Loucy (cell line): Measurements from ENCODE around the gene GPR139.

Experiments
- H2AFZ ChIP-seq: fragments of 200-600 bp; sonication (generic); 2 replicates; pipeline ENCODE4 v1.6.0; 2016; ENCODE audit warnings: antibody characterized with exemption, mild to moderate bottlenecking, low read length, moderate library complexity
- H3F3A ChIP-seq: fragments of 200-600 bp; 2 replicates; pipeline ENCODE4 v1.6.0; 2016; ENCODE audit warnings: antibody characterized with exemption, low read depth, mild to moderate bottlenecking
- H3K27me3 ChIP-seq: fragments of 200-600 bp; sonication (generic); 2 replicates; pipeline ENCODE4 v1.6.1; 2014; ENCODE audit warnings: low read length, mild to moderate bottlenecking; ENCODE audit not compliant: insufficient read depth, poor library complexity, severe bottlenecking
- H3K36me3 ChIP-seq: fragments of 200-600 bp; sonication (generic); 2 replicates; pipeline ENCODE4 v1.6.1; 2016; ENCODE audit warnings: low read length; ENCODE audit not compliant: insufficient read depth
- H3K4me1 ChIP-seq: fragments of 200-600 bp; sonication (generic); 2 replicates; pipeline ENCODE4 v1.5.1; 2014; ENCODE audit warnings: low read length, mild to moderate bottlenecking; ENCODE audit not compliant: insufficient read depth, poor library complexity, severe bottlenecking
- H3K4me2 ChIP-seq: fragments of 200-600 bp; sonication (generic); 2 replicates; pipeline ENCODE4 v1.6.0; 2014; ENCODE audit warnings: antibody characterized with exemption, low read length, low read depth, mild to moderate bottlenecking; ENCODE audit not compliant: poor library complexity, severe bottlenecking
- H3K4me3 ChIP-seq: fragments of 200-600 bp; sonication (generic); 2 replicates; pipeline ENCODE4 v1.5.1; 2014; ENCODE audit warnings: low read length, mild to moderate bottlenecking, mixed read lengths; ENCODE audit not compliant: poor library complexity, severe bottlenecking
- H3K79me2 ChIP-seq: fragments of 200-600 bp; sonication (generic); 2 replicates; pipeline ENCODE4 v1.6.1; 2014; ENCODE audit warnings: low read length; ENCODE audit not compliant: insufficient read depth
- H3K9ac ChIP-seq: fragments of 200-600 bp; sonication (generic); 2 replicates; pipeline ENCODE4 v1.6.0; 2014; ENCODE audit warnings: mild to moderate bottlenecking, low read depth, low read length, moderate library complexity; ENCODE audit not compliant: poor library complexity, severe bottlenecking
- H3K9me2 ChIP-seq: fragments of 200-600 bp; sonication (generic); replicated peaks from 2 replicates; pipeline ENCODE4 v1.6.1; 2016; ENCODE audit warnings: low read depth, low read length, mixed read lengths
- H3K9me3 ChIP-seq: fragments of 200-600 bp; sonication (generic); 2 replicates; pipeline ENCODE4 v1.6.1; 2014; ENCODE audit warnings: mild to moderate bottlenecking, antibody characterized with exemption, low read length, low read depth; ENCODE audit not compliant: insufficient read depth
- H4K20me1 ChIP-seq: fragments of 200-600 bp; sonication (generic); 2 replicates; pipeline ENCODE4 v1.6.0; 2014; ENCODE audit warnings: antibody characterized with exemption, low read length, mild to moderate bottlenecking; ENCODE audit not compliant: insufficient read depth, poor library complexity, severe bottlenecking
- EZH2phosphoT487 ChIP-seq: fragments of 200-600 bp; IDR thresholded peaks from 2 replicates; pipeline ENCODE4 v1.6.1; 2018; ENCODE audit warnings: antibody characterized with exemption, mild to moderate bottlenecking, moderate library complexity, borderline replicate concordance
- TF ChIP-seq, protein P1 (sequence below): fragments of 200-600 bp; sonication (generic); conservative IDR thresholded peaks from 2 replicates; pipeline ENCODE4 v1.5.1; 2014; ENCODE audit warnings: mild to moderate bottlenecking, antibody characterized with exemption, low read length

GPR139 gene

DNA sequence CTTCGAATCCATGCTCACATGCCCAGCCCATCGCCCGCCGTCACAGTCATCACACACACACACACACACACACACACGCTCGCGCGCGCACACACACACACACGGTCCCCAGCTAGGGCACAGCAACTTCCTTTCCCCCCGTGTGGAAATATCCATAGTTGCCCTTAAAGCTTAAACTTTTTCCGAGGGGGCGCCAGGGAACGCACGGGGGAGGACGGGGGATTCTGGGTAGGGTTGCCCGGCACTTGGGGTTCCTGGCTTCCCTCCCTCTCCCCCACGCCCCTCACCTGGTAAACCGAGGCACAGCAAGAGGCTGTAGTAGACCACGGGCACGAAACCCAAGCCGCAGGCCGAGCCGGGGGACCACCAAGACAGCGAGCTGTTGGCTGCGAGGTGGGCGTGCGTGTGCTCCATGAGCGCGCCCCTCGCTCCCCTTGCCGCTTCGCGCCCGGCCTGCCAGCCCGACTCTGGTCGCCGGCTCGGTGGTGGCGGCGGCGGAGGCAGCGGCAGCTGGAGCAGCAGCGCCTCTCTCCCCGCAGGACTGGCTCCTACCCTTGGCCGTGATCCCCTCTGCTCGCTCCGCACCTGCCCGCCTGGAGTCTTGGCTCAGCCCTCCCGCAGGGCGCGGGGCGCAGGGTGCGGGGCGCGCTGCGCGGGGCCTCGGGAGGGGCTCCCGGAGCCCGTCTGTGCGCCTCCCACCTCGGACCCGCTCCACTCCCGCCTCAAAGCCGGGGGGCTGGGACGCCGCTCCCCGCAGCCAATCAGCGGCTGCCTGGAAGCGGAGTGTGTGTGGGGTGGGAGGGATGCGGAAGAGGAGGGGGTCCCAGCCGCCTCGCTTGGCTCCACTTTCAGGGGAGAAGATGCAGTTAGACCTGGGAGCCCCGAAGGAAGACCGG lies at the start of gene GPR139:
TSS of gene GPR139 (minus strand) at position 688 of the 896 bp plus-strand sequence. CDS start at position 414, 274 bp downstream.
- TF ChIP-seq EZH2phosphoT487, result no peak
- TF ChIP-seq, protein P1, sequence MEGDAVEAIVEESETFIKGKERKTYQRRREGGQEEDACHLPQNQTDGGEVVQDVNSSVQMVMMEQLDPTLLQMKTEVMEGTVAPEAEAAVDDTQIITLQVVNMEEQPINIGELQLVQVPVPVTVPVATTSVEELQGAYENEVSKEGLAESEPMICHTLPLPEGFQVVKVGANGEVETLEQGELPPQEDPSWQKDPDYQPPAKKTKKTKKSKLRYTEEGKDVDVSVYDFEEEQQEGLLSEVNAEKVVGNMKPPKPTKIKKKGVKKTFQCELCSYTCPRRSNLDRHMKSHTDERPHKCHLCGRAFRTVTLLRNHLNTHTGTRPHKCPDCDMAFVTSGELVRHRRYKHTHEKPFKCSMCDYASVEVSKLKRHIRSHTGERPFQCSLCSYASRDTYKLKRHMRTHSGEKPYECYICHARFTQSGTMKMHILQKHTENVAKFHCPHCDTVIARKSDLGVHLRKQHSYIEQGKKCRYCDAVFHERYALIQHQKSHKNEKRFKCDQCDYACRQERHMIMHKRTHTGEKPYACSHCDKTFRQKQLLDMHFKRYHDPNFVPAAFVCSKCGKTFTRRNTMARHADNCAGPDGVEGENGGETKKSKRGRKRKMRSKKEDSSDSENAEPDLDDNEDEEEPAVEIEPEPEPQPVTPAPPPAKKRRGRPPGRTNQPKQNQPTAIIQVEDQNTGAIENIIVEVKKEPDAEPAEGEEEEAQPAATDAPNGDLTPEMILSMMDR, result no peak
- no peaks in the 10 kb centered on the region for H3K79me2 ChIP-seq

GRCh38 chr16:20122011-20122410 lies 48.3 kb upstream of the GPR139 start:
- H3F3A ChIP-seq, result no peaks in the 10 kb centered on the region
- H3K4me1 ChIP-seq, result no peaks in the 10 kb centered on the region
- no peak overlapping the region for H3K4me2 ChIP-seq
- no peak overlapping the region for H3K9ac ChIP-seq
- no peaks in the 10 kb centered on the region for H3K79me2 ChIP-seq
- peaks cover 3% of the 10 kb centered on the region; the same call in 1 of the 2 replicates for H3K9me3 ChIP-seq
- H4K20me1 ChIP-seq, result no peaks in the 10 kb centered on the region
- H3K36me3 ChIP-seq, result no peaks in the 10 kb centered on the region
- H2AFZ ChIP-seq, result no peak overlapping the region
- TF ChIP-seq, protein P1, result no peak
- no peak for TF ChIP-seq EZH2phosphoT487
- H3K4me3 ChIP-seq, result no peak overlapping the region
- H3K27me3 ChIP-seq, result no peaks in the 10 kb centered on the region
- no peaks in the 10 kb centered on the region for H3K9me2 ChIP-seq

More for the DNA sequence above, at the start of gene GPR139:
- H3K4me3 ChIP-seq, result no peak within 1 kb of the TSS
- no peaks in the 10 kb centered on the region for H4K20me1 ChIP-seq
- no peaks in the 10 kb centered on the region for H3K4me1 ChIP-seq
- H3K9me2 ChIP-seq, result no peaks in the 10 kb centered on the region
- H2AFZ ChIP-seq, result no peak within 1 kb of the TSS
- no peak within 1 kb of the TSS for H3K9ac ChIP-seq
- no peaks in the 10 kb centered on the region for H3K27me3 ChIP-seq
- H3K4me2 ChIP-seq, result no peak within 1 kb of the TSS
- peaks cover 3% of the 10 kb centered on the region; the same call in 1 of the 2 replicates for H3K9me3 ChIP-seq
- no peaks in the 10 kb centered on the region for H3K36me3 ChIP-seq
- no peaks in the 10 kb centered on the region for H3F3A ChIP-seq

- TF ChIP-seq EZH2phosphoT487, result no peak
- TF ChIP-seq, protein P1, result no peak
- no peak overlapping the region for H2AFZ ChIP-seq
- no peaks in the 10 kb centered on the region for H3K9me3 ChIP-seq
- H3K9me2 ChIP-seq, result no peaks in the 10 kb centered on the region
- H3K4me3 ChIP-seq, result no peak overlapping the region
- no peaks in the 10 kb centered on the region for H3K4me1 ChIP-seq
- H3K4me2 ChIP-seq, result no peak overlapping the region
- no peaks in the 10 kb centered on the region for H3K36me3 ChIP-seq
- H3K9ac ChIP-seq, result no peak overlapping the region
- H3K79me2 ChIP-seq, result no peaks in the 10 kb centered on the region
- H3F3A ChIP-seq, result no peaks in the 10 kb centered on the region
- no peaks in the 10 kb centered on the region for H4K20me1 ChIP-seq
- H3K27me3 ChIP-seq, result no peaks in the 10 kb centered on the region
Measured at GRCh38 chr16:20114356-20114755, 40.7 kb upstream of the GPR139 start.
